B cell (primary cell): ENCODE results near the gene SBK1. TPM values are rescaled to one million over a fixed set of nuclear protein-coding genes. Genes with fewer than 3 reads are reported as not detected.
A peak's percentile ranks its signal among the peaks of the same experiment; 100 is the strongest.

Source experiments
- ATAC-seq: fragments of 200-7000 bp; cut with Tn5 transposase; one replicate; pipeline ENCODE4 v1.10.0; 2021; ENCODE audit warnings: low read depth, mild to moderate bottlenecking, moderate number of reproducible peaks, moderate library complexity
- CTCF ChIA-PET: fragments of 350-600 bp; sonication (Branson Sonifier 250); formaldehyde crosslinking; loops from one replicate; lab custom pipeline; 2021; ENCODE audit warnings: antibody characterized with exemption, inconsistent platforms; lab: Charles Lee
- POLR2A ChIA-PET: fragments of 350-600 bp; sonication (Branson Sonifier 250); formaldehyde crosslinking; loops from one replicate; lab custom pipeline; 2021; ENCODE audit warnings: antibody characterized with exemption; lab: Charles Lee
- DNase-seq: peaks from one replicate; pipeline ENCODE4 v3.0.0; 2013
- H2AFZ ChIP-seq: 2 replicates; pipeline ENCODE4 v1.6.1; 2012; ENCODE audit warnings: mild to moderate bottlenecking, low read depth, low read length; ENCODE audit not compliant: insufficient read depth, poor library complexity, severe bottlenecking
- H3K27ac ChIP-seq, 2 donors: 1 replicate in 1 of 2; 2 replicates in 1 of 2; pipeline ENCODE4 v1.5.1; 2012 to 2013; ENCODE audit warnings: low read length in 2 of 2, mild to moderate bottlenecking in 2 of 2, moderate library complexity in 1 of 2
- H3K27me3 ChIP-seq, 4 experiments: fragments of 200-600 bp in 1 of 4; sonication (generic) in 1 of 4; replicated peaks in 1 of 4; 1 replicate in 2 of 4; 2 replicates in 2 of 4; pipeline versions ENCODE4 v1.6.1 to v1.7.0; 2013 to 2016; ENCODE audit warnings: low read length in 3 of 4, mild to moderate bottlenecking in 2 of 4, mixed read lengths in 1 of 4, moderate library complexity in 1 of 4; ENCODE audit not compliant: insufficient read depth in 4 of 4, control insufficient read depth in 3 of 4; ENCODE audit errors: control extremely low read depth in 1 of 4
- H3K36me3 ChIP-seq, 2 experiments: replicated peaks in 1 of 2; 1 replicate in 1 of 2; 2 replicates in 1 of 2; pipeline versions ENCODE4 v1.6.1 to v1.7.1; 2013; ENCODE audit warnings: low read length in 1 of 2; ENCODE audit not compliant: insufficient read depth in 2 of 2, control insufficient read depth in 1 of 2; ENCODE audit errors: control extremely low read depth in 1 of 2, extremely low read depth in 1 of 2
- H3K4me1 ChIP-seq, 2 donors: fragments of 200-600 bp in 1 of 2; sonication (generic) in 1 of 2; 1 replicate in 1 of 2; 2 replicates in 1 of 2; pipeline versions ENCODE4 v1.5.1 to v1.6.1; 2013 to 2017; ENCODE audit warnings: low read length in 2 of 2; ENCODE audit not compliant: control insufficient read depth in 2 of 2, insufficient read depth in 2 of 2
- H3K4me2 ChIP-seq: replicated peaks from 2 replicates; pipeline ENCODE3; 2012; ENCODE audit warnings: mild to moderate bottlenecking, low read depth, low read length; ENCODE audit not compliant: poor library complexity, severe bottlenecking
- H3K4me3 ChIP-seq, 5 experiments: fragments of 200-600 bp in 1 of 5; sonication (generic) in 1 of 5; 1 replicate in 3 of 5; 2 replicates in 2 of 5; pipeline versions ENCODE4 v1.5.1 to v1.7.0; 2011 to 2016; ENCODE audit warnings: low read length in 4 of 5, mild to moderate bottlenecking in 4 of 5, low read depth in 2 of 5, control low read depth in 1 of 5, moderate library complexity in 1 of 5; ENCODE audit not compliant: insufficient read depth in 1 of 5; ENCODE audit errors: control extremely low read depth in 1 of 5, extremely low read depth in 1 of 5
- H3K79me2 ChIP-seq: fragments of 200-600 bp; sonication (generic); one replicate; pipeline ENCODE4 v1.6.0; 2016; ENCODE audit warnings: low read length; ENCODE audit not compliant: control insufficient read depth, insufficient read depth
- H3K9ac ChIP-seq: fragments of 200-600 bp; sonication (generic); 2 replicates; pipeline ENCODE4 v1.6.1; 2017; ENCODE audit warnings: mild to moderate bottlenecking, low read length, moderate library complexity
- H3K9me3 ChIP-seq, 3 donors: one replicate each; pipeline versions ENCODE4 v1.6.1 to v1.7.1; 2013; ENCODE audit warnings: low read length in 2 of 3; ENCODE audit not compliant: control insufficient read depth in 2 of 3, insufficient read depth in 1 of 3; ENCODE audit errors: control extremely low read depth in 1 of 3
- H4K20me1 ChIP-seq: 2 replicates; pipeline ENCODE4 v1.6.0; 2012; ENCODE audit warnings: mild to moderate bottlenecking, low read length; ENCODE audit not compliant: insufficient read depth, control insufficient read depth, poor library complexity, severe bottlenecking
- H3K27ac Mint-ChIP-seq: one replicate; pipeline ENCODE4 v1.8.0; 2021; ENCODE audit warnings: mixed read lengths
- H3K27me3 Mint-ChIP-seq: one replicate; pipeline ENCODE4 v1.8.0; 2021; ENCODE audit warnings: mixed read lengths
- H3K4me1 Mint-ChIP-seq: one replicate; pipeline ENCODE4 v1.8.0; 2021; ENCODE audit warnings: mixed read lengths
- H3K4me3 Mint-ChIP-seq: one replicate; pipeline ENCODE4 v1.8.0; 2021; ENCODE audit warnings: mixed read lengths
- H3K9me3 Mint-ChIP-seq: one replicate; pipeline ENCODE4 v1.8.0; 2022; ENCODE audit warnings: mixed read lengths; ENCODE audit not compliant: insufficient read depth
- CTCF ChIP-seq: fragments of 200-600 bp; IDR thresholded peaks from one replicate; pipeline ENCODE4 v1.8.0; 2022; ENCODE audit warnings: antibody characterized with exemption, mild to moderate bottlenecking
- EZH2 ChIP-seq: IDR thresholded peaks from 2 replicates; pipeline ENCODE4 v1.6.1; 2012; ENCODE audit warnings: borderline replicate concordance, low read depth, mild to moderate bottlenecking, moderate library complexity, low read length; ENCODE audit not compliant: insufficient read depth, poor library complexity, severe bottlenecking
- WGBS: methylation state at CpG from one replicate; pipeline ENCODE4 v1.1.5; 2013; ENCODE audit warnings: missing lambda C conversion rate; ENCODE audit not compliant: insufficient coverage; 5-methylcytosine and 5-hydroxymethylcytosine counted together
- intact Hi-C: fragments of 100-400 bp; cut with micrococcal nuclease; formaldehyde crosslinking; loops from one replicate; pipeline ENCODE4 v1.10.0; 2022
- polyA plus RNA-seq: library from polyadenylated mRNA; depleted of rRNA; stranded (reverse); fragments of >200 nt; gene quantifications from 2 replicates; pipeline ENCODE4 v1.2.3, GENCODE V29; 2012
- total RNA-seq, 2 donors: library from RNA; stranded (reverse); fragments of 120-200 nt in 1 of 2; gene quantifications; 1 replicate in 1 of 2; 2 replicates in 1 of 2; pipeline versions ENCODE4 v1.2.3 to v1.2.4, GENCODE V29; 2013 to 2022

SBK1 gene
- total and polyA plus RNA-seq, 2 donors (not counting 1 experiment from before 2014, with no cell fraction given): 0.22 to 1.3 TPM

GRCh38 chr16:28290859-28291254 is 1.5 kb upstream of the SBK1 start:
- CTCF ChIA-PET: interaction anchor here (1.2 to 1.6 kb wide), 2 partner anchors 13 to 27 kb away, joined by 6 to 9 read pairs; no protein-coding TSS in a partner anchor
- Histone ChIP-seq H3K36me3 (no peaks in the 10 kb centered on the region), H3K27ac (no peak overlapping the region), H3K4me1 (peaks cover 15 to 22% of the 10 kb centered on the region in 2 donors), H3K27me3 (peaks cover 0 to 21% (median 10%) of the 10 kb centered on the region in 4 experiments), H3K4me3 (no peak overlapping the region), H4K20me1 (no peaks in the 10 kb centered on the region), H3K4me2 (no peak overlapping the region), H3K9ac (no peak overlapping the region), H3K9me3 (peaks cover 0 to 4% (median 0%) of the 10 kb centered on the region in 3 donors), H3K79me2 (no peaks in the 10 kb centered on the region), H2AFZ (no peak overlapping the region)
- H3K27me3 Mint-ChIP-seq: peaks cover 8% of the 10 kb centered on the region
- 96% methylated on average over 4 of the region's 11 CpGs for WGBS
- ATAC-seq (no peak), DNase-seq (no peak)
- H3K4me1 Mint-ChIP-seq: peaks cover 15% of the 10 kb centered on the region
- H3K9me3 Mint-ChIP-seq: no peaks in the 10 kb centered on the region
- H3K4me3 Mint-ChIP-seq: peak overlapping the region; percentile 68
- POLR2A ChIA-PET: no interaction called here
- H3K27ac Mint-ChIP-seq: no peak overlapping the region
- intact Hi-C loops: no loop called here
- no peak for TF ChIP-seq CTCF

- Histone ChIP-seq H2AFZ (peak overlapping the region; percentile 95), H3K4me1 (peaks cover 15 to 22% of the 10 kb centered on the region in 2 donors), H3K36me3 (no peaks in the 10 kb centered on the region), H3K4me2 (peak overlapping the region; percentile 100), H3K27me3 (peaks cover 0 to 21% (median 10%) of the 10 kb centered on the region in 4 experiments), H3K79me2 (no peaks in the 10 kb centered on the region), H3K9me3 (peaks cover 0 to 4% (median 0%) of the 10 kb centered on the region in 3 donors), H3K9ac (peak overlapping the region; percentile 83), H3K27ac (peak overlapping the region in 1 of 2 donors; percentile 52), H4K20me1 (no peaks in the 10 kb centered on the region), H3K4me3 (peak overlapping the region; percentile 44 to 84 (median 65))
- intact Hi-C loops: loop anchor here (1.0 to 2.0 kb wide), 3 partner anchors 16 to 81 kb away; no protein-coding TSS in a partner anchor
- POLR2A ChIA-PET: interaction anchor here (0.6 kb wide), 1 partner anchor 21 kb away, joined by 3 read pairs; no protein-coding TSS in a partner anchor
- H3K27me3 Mint-ChIP-seq: peaks cover 8% of the 10 kb centered on the region
- DNase-seq (peak; percentile 54), ATAC-seq (no peak)
- CTCF ChIA-PET: interaction anchor here (2.2 kb wide), 1 partner anchor 24 kb away, joined by 7 read pairs; no protein-coding TSS in a partner anchor
- TF ChIP-seq EZH2: no peak
- no peak for TF ChIP-seq CTCF
- 2% methylated on average over 33 of the region's 60 CpGs for WGBS
- peak overlapping the region; percentile 88 for H3K4me3 Mint-ChIP-seq
- no peaks in the 10 kb centered on the region for H3K9me3 Mint-ChIP-seq
- H3K4me1 Mint-ChIP-seq: peaks cover 15% of the 10 kb centered on the region
- H3K27ac Mint-ChIP-seq: peak overlapping the region; percentile 65
These were observed 641 bp downstream of the SBK1 start for GRCh38 chr16:28292731-28293600.
